Activated CD4-positive, alpha-beta T cell treated with anti-CD3 and anti-CD28 coated beads for 48 hours (primary cell): ENCODE data around the gene SLC16A2.
"Not testable (repeated sequence)": the region's sequence is repeated elsewhere in the genome, so short reads cannot be mapped to it uniquely, and the experiment has no call there.

Experiments used
- DNase-seq: peaks from one replicate; pipeline ENCODE4 v3.0.0-alpha.2; 2020

The SLC16A2 gene

DNA sequence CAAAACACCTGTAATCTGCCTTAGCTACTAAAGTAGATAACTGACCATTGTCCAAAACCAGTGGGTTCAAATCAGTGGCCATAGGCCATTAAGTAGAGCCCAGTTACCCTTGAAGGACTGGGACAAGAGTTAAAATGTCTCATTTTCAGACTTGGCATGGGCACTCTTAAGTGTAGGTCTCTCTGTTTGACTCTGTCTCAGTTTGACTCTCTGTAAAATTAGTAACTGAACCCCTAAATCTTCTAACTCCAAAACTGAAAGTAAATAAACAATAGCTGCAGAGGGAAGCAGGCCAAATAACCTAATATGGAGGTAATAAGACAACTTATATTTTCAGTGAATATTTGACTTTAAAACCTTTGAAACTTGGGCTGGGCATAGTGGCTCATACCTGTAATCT lies 89.1 kb downstream of the SLC16A2 start:
- no peak for DNase-seq

DNA sequence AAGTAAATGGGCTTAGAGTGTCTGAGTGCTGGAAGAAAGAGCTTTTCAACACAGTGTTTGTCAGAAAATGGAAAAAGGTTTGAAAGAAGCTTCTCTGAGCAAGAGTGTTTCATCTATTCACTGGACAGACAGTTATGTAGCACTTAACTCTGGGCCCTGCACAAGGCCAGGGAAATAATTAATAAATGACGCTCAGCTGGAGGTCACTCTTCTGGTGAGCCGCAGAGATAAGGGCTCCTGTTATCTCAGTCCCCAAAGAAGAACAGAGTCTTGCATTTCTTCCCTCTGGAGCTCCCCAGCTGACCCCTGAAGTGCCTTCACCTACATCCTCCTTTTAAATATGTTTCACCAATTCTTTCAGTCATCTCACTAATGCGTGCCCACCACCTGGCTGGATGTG lies 90.4 kb downstream of the SLC16A2 start:
- DNase-seq = no peak

DNA sequence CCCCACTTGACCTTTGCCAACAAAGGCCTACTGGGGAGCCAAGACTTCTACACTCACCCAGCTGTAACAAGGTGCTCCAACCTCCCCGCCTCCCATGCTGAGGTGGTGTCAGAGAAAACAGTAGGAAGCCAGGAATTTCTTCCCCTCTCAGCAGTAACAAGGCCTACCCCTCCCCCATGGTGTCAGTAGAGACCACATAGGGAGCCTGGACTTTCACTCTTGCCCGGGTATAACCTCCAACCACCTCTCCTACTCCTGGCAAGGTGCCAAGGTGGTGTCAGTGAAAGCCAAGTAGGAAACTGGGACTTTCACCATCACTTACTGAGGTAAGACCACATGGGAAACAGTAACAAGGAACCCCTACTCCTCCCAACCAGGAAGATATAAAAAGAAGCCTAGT lies 93.1 kb downstream of the SLC16A2 start:
- no peak for DNase-seq

DNA sequence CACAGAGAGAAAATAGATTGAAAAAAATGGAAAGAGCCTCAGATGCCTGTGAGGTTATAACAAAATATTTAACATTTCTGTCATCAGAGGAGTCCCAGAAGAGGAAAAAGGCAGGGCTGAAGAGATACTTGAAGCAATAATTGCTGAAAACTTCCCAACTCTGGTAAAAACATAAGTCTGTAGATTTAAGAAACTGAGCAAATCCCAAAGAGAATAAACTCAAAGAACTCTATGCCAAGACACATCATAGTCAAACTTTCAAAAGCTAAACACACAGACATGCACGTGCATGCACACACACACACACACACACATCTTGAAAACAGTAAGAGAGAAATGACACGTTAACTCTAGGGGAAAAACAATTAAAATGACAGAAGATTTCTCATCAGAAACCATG lies 94.1 kb downstream of the SLC16A2 start:
- DNase-seq = no peak

DNA sequence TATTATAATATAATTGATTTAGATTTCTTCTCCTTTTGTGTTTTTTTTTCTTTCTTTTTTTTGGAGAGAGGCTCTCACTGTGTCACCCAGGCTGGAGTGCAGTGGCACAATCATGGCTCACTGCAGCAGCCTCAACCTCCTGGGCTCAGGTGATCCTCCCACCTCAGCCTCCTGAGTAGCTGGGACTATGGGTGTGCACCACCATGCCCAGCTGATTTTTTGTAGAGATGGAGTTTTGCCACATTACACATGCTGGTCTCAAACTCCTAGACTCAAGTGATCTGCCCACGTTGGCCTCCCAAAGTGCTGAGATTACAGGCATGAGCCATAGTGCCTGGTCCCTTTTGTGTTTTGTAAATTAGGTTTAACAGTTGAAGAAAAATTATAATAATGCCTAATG lies 94.7 kb downstream of the SLC16A2 start:
- DNase-seq = not testable (repeated sequence)

DNA sequence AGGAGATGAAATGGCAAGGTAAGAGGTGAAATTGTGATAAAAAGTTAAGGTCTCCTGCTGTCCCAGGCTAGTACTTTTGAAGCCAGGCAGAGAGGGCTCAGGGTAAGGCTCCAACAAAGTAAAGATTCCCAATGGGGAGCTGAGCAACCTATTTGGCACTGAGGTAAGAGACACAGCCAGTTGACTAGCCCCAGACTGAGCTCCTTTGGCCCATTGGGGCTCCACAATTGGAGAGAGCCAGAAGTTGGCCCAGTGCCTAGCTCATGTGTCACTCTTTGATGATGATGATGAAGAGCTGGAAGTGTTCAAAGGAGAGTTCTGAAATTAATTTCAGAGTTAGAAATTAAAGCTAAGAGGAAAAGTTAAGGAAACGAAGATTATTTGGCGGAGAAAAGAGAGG lies 98.6 kb downstream of the SLC16A2 start:
- DNase-seq = no peak

DNA sequence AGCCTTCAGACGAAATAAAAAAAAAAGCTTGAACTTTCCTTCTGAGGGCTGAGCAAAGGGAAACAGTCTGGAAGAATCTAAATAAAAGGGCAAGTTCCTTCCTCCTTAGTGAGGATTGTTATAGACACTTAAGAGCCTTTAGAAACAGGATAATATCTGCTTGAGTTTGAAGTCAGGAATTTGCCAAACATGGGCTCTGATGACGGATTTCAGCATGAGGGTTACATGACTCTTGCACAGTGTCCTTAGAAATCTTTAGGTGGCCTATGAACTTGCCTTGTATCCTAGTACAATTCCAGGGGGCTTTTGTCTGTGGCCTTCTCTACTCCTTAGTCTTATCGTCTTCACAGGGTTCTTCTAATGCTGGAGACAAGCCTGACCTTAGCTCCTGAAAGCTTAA lies 99.0 kb downstream of the SLC16A2 start:
- DNase-seq = no peak

DNA sequence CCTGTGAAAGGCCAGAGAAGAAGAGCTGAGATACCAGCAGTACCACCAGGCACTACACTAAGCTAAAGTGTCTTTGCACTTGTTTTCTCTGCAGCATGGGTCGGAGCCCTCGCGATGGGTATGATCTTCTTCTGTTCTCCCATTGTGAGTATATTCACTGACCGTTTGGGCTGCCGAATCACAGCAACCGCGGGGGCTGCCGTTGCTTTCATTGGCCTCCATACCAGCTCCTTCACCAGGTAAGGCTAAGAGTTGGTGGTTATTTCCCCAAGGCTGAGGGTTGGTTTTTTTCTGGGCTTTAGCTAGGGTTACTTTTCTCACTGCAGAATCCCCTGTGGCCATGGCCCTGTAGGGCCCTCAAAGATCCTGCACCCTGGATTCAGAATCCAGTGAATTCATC lies 99.6 kb downstream of the SLC16A2 start:
- DNase-seq = no peak

DNA sequence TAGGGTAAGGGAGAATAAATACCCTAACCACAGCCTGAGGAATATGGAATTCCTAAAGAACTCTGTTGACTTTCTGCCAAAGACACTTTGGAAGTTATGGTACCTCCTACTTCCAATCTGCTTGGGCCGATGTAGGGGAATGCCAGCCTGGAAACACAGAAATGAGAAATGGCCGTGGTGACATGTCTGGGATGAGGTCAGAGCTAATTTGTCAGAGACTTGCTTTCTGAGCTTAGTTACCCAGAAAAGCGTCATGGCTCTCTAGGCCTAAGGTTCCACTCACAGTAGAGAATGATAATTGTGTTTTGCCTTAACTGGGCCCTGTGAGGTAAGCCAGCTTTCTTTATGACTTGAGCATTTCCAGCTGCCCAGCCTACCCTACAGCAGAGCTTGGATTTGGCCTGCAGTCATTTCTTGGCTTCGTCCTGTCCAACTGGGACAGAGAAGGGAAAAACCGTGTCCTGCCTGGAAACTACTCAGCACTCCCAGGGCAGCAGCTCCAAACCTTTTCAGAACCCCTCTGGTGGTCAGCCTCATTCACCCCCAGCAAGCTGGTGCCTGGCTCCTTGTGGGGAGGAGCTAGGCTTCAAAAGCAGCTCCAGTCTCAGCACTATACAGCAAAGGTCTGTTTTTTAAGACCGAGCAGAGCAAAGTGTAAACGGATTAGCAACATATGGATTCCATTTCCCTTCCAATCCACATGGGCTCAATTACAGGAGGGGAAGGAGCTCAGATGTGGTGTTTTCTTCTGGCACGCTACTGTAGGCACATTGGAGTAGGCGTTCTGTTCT lies 100.9 kb downstream of the SLC16A2 start:
- DNase-seq = no peak

DNA sequence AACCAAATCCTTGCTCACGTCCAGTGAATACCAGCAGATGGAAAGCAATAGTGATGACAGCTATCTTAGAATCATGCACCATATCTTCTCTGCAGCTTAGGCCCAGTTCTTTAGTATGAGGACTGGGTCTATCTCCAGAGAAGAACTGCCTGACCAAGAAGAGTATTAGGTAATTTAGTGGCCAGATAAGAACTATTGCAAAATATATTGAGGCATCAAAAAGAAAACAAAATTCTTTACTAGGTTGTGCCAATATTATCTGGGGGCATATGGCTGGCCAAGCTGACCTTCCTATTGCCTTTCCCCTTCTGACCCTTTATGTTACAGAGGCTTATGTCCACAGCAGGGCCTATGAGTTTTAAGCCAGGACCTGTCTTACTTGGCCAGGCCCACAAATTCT lies 101.9 kb downstream of the SLC16A2 start:
- DNase-seq = no peak

DNA sequence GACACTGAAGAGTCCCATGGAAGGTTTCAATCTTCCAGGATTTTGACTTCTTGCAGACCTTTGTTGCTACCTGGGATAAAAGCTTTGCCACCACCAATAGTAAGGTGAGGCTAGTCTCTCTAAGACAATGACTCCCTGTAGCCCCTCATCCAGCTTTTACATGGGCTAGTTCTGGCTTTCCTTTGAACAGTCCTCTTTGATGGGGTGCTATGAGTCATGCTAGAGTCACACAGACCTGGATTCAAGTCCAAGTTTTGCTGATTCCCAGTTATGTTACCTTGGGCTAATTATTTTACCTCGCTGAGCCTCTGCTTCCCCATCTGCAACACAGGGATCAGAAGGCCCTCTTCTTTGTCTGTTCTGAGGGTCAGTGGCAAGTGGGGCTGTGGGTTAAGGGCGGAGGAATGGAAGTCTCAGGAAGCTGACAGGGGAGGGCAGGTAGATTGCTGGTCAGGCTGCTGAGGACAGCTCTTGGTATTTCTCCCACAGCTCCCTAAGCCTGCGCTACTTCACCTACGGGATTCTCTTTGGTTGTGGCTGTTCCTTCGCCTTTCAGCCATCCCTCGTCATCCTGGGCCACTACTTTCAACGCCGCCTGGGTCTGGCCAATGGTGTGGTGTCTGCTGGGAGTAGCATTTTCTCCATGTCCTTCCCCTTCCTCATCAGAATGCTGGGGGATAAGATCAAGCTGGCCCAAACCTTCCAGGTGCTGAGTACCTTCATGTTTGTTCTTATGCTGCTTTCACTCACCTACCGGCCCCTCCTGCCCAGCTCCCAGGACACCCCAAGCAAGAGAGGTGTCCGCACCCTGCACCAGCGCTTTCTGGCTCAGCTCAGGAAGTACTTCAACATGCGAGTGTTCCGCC lies 102.8 kb downstream of the SLC16A2 start:
- no peak for DNase-seq

DNA sequence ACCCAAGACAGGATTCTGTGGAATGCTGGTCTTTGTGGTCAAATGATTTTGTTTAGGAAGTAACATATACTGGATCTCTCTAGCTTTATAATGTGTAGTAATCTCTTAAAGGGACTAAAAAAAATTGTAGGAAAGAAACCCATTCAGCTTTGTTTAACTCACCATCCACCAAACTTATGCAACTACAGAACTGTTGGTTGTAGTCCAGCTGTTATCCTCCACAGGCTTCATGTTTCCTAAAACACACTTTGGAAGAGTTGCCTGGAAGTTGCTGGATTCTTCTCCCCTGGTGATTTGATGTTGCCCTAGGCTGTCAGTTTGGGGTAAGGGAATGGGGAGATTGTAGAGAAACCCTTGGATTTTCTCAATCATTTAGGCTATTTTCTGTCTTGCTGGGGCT lies 103.8 kb downstream of the SLC16A2 start:
- no peak for DNase-seq

DNA sequence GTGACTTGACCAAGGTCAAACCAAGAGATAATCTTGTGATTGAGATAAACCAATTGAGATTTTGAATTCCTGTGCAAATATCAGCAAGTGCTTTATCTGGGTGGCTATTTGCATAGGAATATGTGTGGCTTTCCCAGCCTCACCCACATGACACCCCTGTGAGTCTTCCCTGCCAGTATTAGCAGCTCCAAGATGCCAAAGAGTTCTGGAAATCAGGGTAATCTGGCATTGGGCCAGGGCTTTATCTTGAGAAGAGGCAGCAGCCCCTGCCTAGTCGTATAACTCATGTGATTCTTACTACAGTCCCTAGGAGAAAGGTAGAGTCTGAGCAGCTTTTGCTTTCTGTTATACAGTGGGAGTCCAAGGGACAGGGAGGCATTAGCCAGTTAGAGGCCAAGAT lies 105.5 kb downstream of the SLC16A2 start:
- DNase-seq = no peak

DNA sequence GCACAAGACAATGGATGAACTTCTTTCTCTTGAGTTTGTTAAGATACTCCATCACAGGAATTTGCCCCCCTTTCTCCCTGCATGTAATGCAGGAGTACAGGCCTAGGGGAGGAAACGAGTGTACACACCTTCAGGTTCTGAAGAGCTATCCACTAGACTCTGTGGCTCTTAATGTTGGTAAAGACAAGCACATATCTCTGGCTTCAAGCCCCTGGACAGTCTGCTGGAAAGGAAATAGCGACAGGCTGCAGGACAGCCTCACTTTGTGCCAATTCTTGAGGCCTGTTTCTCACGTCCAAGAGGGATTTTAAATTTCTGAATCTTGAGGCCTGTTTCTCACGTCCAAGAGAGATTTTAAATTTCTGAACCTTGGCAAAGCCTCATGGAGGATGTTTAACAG lies 106.1 kb downstream of the SLC16A2 start:
- no peak for DNase-seq

DNA sequence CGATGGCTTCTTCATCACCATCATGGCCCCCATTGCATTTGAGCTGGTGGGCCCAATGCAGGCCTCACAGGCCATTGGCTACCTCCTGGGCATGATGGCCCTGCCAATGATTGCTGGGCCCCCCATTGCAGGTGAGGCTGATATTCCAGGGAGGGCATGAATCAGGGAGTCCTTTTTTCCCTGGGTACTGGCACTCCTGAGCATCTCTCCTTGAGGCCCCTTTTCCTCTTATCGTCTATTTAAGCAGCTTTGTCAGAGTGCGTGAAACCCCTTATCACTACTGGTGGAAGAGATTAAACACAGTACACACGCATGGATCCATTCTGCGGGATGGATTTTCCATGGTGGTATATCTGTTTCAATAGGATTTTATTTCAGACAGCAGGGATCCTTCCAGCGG lies 108.0 kb downstream of the SLC16A2 start:
- DNase-seq = no peak

DNA sequence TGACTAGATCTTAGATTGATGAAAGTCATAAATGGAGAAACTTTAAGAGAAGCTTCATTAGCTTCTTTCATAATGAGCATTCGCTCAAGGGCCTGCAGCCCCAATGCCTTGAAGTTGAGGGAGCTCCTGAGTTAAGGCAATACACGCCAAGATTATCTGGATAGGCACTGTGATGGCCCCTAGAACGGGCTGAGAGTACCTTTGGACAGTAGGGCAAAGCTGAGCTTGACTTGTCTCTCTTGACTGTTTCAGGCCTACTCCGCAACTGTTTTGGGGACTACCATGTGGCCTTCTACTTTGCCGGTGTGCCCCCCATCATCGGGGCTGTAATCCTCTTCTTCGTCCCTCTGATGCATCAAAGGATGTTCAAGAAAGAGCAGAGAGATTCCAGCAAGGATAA lies 109.8 kb downstream of the SLC16A2 start:
- DNase-seq = no peak

DNA sequence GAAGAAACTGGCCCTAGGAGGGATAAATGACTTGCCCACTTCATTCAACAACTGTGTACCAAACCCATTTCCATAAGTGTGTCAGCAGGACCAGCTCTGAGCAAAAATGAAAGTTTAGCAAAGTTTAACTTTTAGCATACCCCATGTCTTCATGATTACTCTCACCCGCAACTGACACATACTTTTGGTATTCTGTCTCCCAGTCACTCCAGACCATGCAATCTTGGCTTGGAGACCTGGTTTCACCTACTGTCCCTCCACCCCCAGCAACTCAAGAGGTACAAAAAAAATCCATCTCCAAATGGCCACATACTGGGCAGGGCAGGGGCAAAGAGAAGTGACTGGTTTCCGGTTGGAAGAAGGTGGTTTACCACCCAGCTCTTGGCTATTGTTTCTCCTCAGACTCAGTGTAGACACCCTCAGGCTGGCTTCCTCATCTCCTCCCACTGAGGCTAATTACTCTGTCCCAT lies 113.3 kb downstream of the SLC16A2 start:
- no peak for DNase-seq

DNA sequence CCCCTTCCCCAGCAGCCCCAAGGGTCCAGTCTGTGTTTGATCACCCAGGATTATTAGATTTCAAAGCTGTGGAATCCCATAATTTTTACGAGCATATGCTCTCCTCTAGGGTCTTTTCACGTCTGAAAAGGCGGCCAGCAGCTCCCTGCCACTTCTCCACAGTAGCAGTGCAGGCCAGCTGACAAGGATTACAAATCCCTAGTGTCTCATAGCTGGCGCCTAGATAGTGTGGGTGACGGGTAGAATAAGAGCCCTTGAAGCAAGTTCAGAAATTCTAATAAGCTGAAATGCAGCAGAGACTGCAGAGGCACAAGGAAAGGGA lies 113.8 kb downstream of the SLC16A2 start:
- no peak for DNase-seq

DNA sequence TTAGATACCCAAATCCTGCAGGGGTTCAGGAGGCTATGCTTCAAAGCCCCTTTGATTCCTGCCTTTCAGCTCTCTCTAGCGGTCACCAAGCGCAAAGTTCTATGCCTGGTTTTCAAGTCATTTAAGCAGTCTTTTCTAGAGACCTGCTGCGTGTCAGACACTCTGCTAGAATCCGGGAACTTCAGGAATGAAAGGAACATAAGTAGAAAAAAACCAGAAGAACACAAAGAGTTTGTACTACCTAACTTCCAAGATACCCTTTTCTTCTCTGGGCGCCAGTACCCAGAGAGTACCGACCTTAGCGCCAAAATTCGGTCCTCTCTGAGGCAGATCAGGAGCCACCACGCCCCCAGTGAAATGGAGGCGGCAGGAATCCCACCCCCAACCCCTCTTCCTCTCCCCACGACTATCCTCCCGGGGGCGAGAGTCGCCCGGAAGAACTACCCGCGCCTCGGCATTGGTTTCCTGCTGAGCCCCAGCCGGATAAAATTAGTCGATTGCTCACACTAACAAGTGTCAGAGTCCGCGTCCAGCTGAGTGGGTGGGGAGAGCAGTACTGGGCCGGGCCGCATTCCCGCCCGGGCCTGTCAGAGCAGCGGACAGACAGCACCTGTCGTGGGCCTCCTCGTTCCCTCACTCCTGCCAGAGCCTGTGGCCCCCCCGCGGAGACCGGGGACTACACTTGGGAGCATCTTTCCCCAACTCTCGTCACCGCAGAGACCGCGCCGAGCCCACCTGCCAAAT lies 114.3 kb downstream of the SLC16A2 start:
- peak; percentile 55 for DNase-seq

DNA sequence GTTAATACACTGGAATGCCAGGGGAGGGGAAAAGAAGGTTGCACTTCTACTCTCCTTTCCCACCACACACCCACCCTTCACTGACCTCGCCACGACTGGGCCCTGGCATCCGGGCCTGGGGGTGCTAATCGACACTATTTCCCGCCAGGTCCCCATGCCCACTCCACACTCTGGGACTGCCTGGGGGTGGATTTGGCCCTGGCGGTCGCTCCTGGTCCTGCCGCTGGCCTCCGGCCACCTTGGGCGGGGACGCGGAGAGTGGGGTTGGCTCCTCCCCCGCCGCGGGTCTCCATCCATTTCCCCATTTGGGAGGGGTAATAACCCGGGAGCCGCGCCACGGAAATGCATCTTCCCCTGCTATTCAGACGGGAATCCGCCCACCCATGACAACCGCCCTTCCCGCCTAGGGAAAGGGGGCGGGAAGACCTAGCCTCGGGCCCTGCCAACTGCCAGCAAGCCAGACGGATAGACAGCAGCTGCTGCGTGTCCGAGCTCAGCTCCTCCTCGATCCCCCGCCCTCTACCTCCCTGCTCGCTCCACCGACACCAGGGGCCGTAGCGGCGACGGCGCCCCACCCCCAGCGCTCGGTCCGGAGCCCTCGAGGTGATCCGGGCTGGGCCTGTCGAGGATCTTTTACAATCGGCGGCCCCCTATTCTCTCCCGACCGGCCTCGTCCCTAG lies 115.0 kb downstream of the SLC16A2 start:
- peak; percentile 48 for DNase-seq

DNA sequence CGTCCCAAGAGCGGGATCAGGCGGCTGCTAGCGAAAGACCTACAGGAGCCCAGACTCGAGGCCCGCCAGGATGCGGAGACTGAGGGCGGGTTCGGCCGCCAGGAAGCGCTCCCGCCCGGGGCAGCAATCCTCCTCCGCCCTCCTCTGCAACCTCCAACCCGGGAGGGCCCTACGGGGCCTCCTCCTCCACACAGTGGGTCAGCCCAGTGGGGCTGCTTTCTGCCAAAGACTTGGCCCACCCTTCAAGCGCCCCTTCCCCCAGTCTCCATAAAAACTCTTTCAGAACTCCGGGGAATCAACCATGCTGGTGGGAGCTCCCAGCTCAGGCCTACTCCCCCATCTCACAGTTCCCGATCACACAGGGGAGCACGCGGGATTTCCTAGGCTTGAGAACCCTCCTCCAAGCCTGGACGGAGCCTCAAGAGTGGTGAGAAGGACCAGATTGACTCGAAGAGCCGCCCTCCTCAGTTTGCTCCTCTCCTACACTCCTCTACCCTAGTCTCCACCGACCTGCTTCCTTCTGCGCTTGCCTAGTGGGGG lies 115.6 kb downstream of the SLC16A2 start:
- peak; percentile 18 for DNase-seq

DNA sequence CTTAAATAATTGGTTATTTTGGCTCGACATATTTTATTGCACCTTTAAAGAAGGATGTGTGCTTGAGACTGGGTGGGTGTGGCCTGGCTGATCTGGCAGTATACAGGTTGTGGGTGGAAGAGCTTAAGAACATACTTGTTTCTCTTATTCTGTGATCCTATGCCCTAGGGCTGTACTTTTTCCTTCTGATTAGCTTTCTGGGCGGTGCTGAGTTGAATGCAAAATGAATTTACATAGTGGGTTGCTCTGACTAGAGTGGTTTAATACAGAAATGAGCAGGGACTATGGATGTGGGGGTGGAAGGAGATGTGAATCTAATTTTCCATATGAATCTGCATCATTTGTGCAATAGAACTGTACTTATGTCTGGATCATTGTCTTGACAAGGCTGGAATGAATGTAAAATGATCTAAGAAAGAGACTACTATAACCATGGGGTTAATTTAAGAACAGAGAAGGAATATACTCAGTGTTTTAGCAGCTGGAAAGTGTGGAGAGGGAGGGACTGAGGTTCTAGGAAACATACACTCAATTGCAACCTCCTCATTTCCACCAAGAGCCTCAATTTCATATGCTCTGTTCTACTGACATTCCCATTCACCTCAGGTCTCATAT lies 119.4 kb downstream of the SLC16A2 start:
- peak; percentile 36 for DNase-seq
